Glomerular visceral epithelial cell (primary cell): ENCODE measurements around the gene CACNA1G.
A peak's percentile ranks its signal among the peaks of the same experiment; 100 is the strongest.

ENCODE experiments used
- DNase-seq: peaks from one replicate; pipeline ENCODE4 v3.0.0-alpha.2; 2016; ENCODE audit errors: extremely low spot score

Gene CACNA1G

GRCh38 chr17:50613007-50613992, 52.8 kb downstream of the CACNA1G start:
- DNase-seq = no peak

- no peak for DNase-seq
Measured at GRCh38 chr17:50614471-50615051, 54.0 kb downstream of the CACNA1G start.

GRCh38 chr17:50615828-50616227, 55.3 kb downstream of the CACNA1G start:
- no peak for DNase-seq

- no peak for DNase-seq
Measured at GRCh38 chr17:50618300-50618699, 57.8 kb downstream of the CACNA1G start.

- no peak for DNase-seq
Measured at GRCh38 chr17:50618941-50619340, 58.4 kb downstream of the CACNA1G start.

GRCh38 chr17:50619489-50619888, 59.0 kb downstream of the CACNA1G start:
- no peak for DNase-seq

GRCh38 chr17:50620237-50620636, 59.7 kb downstream of the CACNA1G start:
- no peak for DNase-seq

GRCh38 chr17:50620858-50621257, 60.3 kb downstream of the CACNA1G start:
- DNase-seq = no peak

- no peak for DNase-seq
Measured at GRCh38 chr17:50621574-50622031, 61.1 kb downstream of the CACNA1G start.

- DNase-seq = no peak
Measured at GRCh38 chr17:50624321-50624934, 63.9 kb downstream of the CACNA1G start.

GRCh38 chr17:50625032-50625871, 64.7 kb downstream of the CACNA1G start:
- DNase-seq = no peak

GRCh38 chr17:50626037-50626574, 65.6 kb downstream of the CACNA1G start:
- DNase-seq = peak; percentile 71

GRCh38 chr17:50627036-50627781, 66.7 kb downstream of the CACNA1G start:
- DNase-seq = no peak

GRCh38 chr17:50627782-50628601, 67.5 kb downstream of the CACNA1G start:
- DNase-seq = peak; percentile 70

- no peak for DNase-seq
Measured at GRCh38 chr17:50629902-50630301, 69.4 kb downstream of the CACNA1G start.

GRCh38 chr17:50630524-50631194, 70.1 kb downstream of the CACNA1G start:
- peak; percentile 57 for DNase-seq

- DNase-seq = no peak
Measured at GRCh38 chr17:50631195-50631907, 70.8 kb downstream of the CACNA1G start.

GRCh38 chr17:50631908-50632571, 71.5 kb downstream of the CACNA1G start:
- no peak for DNase-seq
